Testis (tissue), 3 donors: ENCODE measurements around the gene SLC16A8. TPM values are rescaled to one million over a fixed set of nuclear protein-coding genes. Genes with fewer than 3 reads are reported as not detected.

Source experiments
- DNase-seq: peaks from one replicate; pipeline ENCODE4 v3.0.0-alpha.2; 2019
- H3K27ac ChIP-seq, 2 donors: fragments of 200-600 bp; sonication (generic); one replicate each; pipeline ENCODE4 v1.5.1; 2019
- H3K27me3 ChIP-seq: fragments of 200-600 bp; sonication (generic); one replicate; pipeline ENCODE4 v1.5.1; 2019
- H3K36me3 ChIP-seq: fragments of 200-600 bp; sonication (generic); one replicate; pipeline ENCODE4 v1.5.1; 2017; ENCODE audit warnings: low read depth; ENCODE audit errors: missing control alignments
- H3K4me1 ChIP-seq: fragments of 200-600 bp; sonication (generic); one replicate; pipeline ENCODE4 v1.5.1; 2019
- H3K4me3 ChIP-seq, 2 donors: fragments of 200-600 bp; sonication (generic); one replicate each; pipeline ENCODE4 v1.5.1; 2017 to 2019
- H3K9me3 ChIP-seq: fragments of 200-600 bp; sonication (generic); one replicate; pipeline ENCODE4 v1.5.1; 2017
- CTCF ChIP-seq, 3 experiments: fragments of 450-650 bp in 2 of 3; fragments of 200-600 bp in 1 of 3; sonication (generic) in 1 of 3; IDR thresholded peaks; one replicate each; pipeline ENCODE4 v1.5.1; 2016 to 2019; ENCODE audit warnings: antibody characterized with exemption in 3 of 3, mild to moderate bottlenecking in 2 of 3, moderate library complexity in 1 of 3
- POLR2A ChIP-seq: fragments of 450-650 bp; IDR thresholded peaks from one replicate; pipeline ENCODE4 v1.6.1; 2017; ENCODE audit warnings: antibody characterized with exemption, mild to moderate bottlenecking, moderate library complexity
- WGBS, 2 donors: methylation state at CpG; one replicate each; pipeline ENCODE4 v1.1.5; 2018; 5-methylcytosine and 5-hydroxymethylcytosine counted together
- intact Hi-C: fragments of 100-400 bp; cut with DNase I; formaldehyde crosslinking; loops from one replicate; pipeline ENCODE4 v1.15.1; 2023; ENCODE audit warnings: low total_unique reads
- polyA plus RNA-seq: library from polyadenylated mRNA; stranded (reverse); fragments of 350-450 nt; fragmentation: Illumina TruSeq; extraction: RNeasy Lipid Tissue Mini Kit (QIAGEN cat#74804); gene quantifications from one replicate; pipeline ENCODE4 v1.2.3, GENCODE V29; 2014; ENCODE audit warnings: low read depth, low replicate concordance; ENCODE audit not compliant: insufficient read depth
- total RNA-seq, 2 donors: library from RNA; depleted of rRNA; stranded (reverse); fragments of >200 nt; gene quantifications; one replicate each; pipeline ENCODE4 v1.2.3, GENCODE V29; 2016

Gene SLC16A8
- total and polyA plus RNA-seq, 3 donors from 2014 or later, result 1.6 to 2.4 (median 2.0) TPM

DNA sequence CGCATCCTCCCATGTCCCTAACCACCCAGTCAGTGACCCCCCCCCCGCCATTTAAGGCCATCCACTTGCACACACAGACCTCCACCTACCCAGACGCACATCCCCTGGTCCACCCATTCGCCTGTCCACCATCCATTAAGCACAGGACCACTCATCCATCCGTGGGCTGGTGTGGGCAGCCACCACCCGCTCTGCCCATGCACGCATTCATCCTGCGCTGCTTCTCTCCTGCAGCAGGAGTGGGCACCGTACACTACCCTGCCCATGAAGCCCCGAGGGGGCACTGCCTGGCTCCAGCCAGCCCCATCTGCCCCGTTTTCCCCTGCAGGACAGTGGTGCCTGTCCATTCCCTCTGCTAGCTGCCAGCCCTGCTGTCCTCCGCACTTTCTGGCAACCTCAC is 3.9 kb upstream of the SLC16A8 start:
- Histone ChIP-seq H3K27me3 (no peaks in the 10 kb centered on the region), H3K27ac (no peak overlapping the region), H3K4me3 (no peak overlapping the region), H3K36me3 (no peaks in the 10 kb centered on the region), H3K9me3 (no peaks in the 10 kb centered on the region), H3K4me1 (peaks cover 7% of the 10 kb centered on the region)
- WGBS, 2 donors, result 82 to 89% methylated on average over 7 to 12 of the region's 12 CpGs
- TF ChIP-seq POLR2A (no peak), CTCF (IDR thresholded peaks at IDR 0.05) (no peak)
- no peak for DNase-seq
- intact Hi-C loops, result no loop called here

DNA sequence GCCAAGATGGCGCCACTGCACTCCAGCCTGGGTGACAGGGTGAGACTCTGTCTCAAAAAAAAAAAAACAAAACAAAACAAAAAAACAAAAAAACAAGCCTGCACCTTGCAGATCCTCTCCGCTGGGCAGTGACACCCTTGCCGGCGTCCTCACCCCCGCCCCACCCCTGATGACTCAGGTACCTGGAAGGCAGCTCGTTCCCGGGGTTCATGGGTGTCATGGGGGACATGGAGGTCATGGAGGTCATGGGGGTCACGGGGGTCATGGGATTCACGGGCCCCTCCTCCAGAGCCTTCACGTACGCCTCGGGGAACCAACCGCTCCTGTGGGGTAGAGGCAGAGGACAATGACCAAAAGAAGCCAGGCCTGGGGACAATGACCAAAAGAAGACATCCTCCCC is 3.0 kb upstream of the SLC16A8 start:
- no peak overlapping the region for H3K27ac ChIP-seq
- no peak for DNase-seq
- no peaks in the 10 kb centered on the region for H3K27me3 ChIP-seq
- H3K36me3 ChIP-seq, result no peaks in the 10 kb centered on the region
- H3K4me3 ChIP-seq, result no peak overlapping the region
- WGBS, 2 donors, result 88 to 90% methylated on average over 10 to 13 of the region's 13 CpGs
- peaks cover 14% of the 10 kb centered on the region for H3K4me1 ChIP-seq
- no peak for TF ChIP-seq CTCF (IDR thresholded peaks at IDR 0.05)
- no peak for TF ChIP-seq POLR2A
- intact Hi-C loops, result no loop called here
- no peaks in the 10 kb centered on the region for H3K9me3 ChIP-seq

DNA sequence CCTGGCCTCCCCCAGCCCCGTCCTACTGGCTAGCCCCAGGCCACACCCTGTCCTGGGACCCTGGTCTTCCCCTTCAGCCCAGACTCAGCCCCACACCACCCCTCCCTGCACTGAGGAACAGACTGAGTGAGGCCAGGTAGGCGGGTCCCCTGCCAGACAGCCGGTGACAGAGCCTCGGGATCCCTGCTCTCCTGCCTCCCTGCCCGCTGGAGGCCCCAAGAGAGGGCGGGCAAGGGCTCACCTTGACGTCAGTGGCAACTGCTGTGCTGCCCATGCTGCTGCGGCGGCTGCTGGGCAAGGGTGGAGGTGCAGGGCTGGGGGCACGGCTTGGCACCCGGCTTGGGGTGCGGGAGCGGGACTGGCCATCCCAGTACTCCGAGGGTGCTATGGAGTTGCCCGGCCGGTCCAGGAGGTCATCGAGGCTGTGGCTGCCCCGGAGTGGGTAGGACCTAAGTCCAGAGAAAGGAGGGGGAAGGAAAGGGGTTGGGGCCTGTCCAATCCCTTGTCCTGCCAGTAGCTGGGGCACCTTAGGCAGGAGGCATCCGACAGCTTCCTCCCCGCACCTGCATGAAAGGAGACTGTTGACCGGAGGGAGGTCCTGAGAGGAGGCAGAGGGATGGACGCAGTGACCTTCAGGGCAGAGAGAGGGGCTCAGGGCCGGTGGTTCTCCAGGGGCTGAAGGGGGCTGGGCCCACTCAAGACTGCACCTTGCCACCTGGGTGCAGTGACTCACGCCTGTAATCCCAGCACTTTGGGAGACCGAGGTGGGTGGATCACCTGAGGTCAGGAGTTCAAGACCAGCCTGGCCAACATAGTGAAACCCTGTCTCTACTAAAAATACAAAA is 2.2 kb upstream of the SLC16A8 start:
- Histone ChIP-seq H3K9me3 (no peaks in the 10 kb centered on the region), H3K36me3 (no peaks in the 10 kb centered on the region), H3K4me1 (peaks cover 19% of the 10 kb centered on the region), H3K27ac (no peak overlapping the region), H3K27me3 (no peaks in the 10 kb centered on the region), H3K4me3 (no peak overlapping the region)
- intact Hi-C loops, result no loop called here
- WGBS, 2 donors, result 93 to 96% methylated on average over 15 to 25 of the region's 25 CpGs
- TF ChIP-seq POLR2A (no peak), CTCF (IDR thresholded peaks at IDR 0.05) (no peak)
- no peak for DNase-seq

- no peak overlapping the region for H3K4me3 ChIP-seq
- H3K9me3 ChIP-seq, result no peaks in the 10 kb centered on the region
- DNase-seq, result no peak
- TF ChIP-seq POLR2A, result no peak
- no peak for TF ChIP-seq CTCF (IDR thresholded peaks at IDR 0.05)
- intact Hi-C loops, result no loop called here
- H3K27ac ChIP-seq, result no peak overlapping the region
- H3K4me1 ChIP-seq, result peaks cover 25% of the 10 kb centered on the region
- 75 to 76% methylated on average over 4 to 5 of the region's 5 CpGs for WGBS, 2 donors
- no peaks in the 10 kb centered on the region for H3K27me3 ChIP-seq
- H3K36me3 ChIP-seq, result no peaks in the 10 kb centered on the region
These were observed 1.5 kb upstream of the SLC16A8 start for GRCh38 chr22:38085501-38085900.

DNA sequence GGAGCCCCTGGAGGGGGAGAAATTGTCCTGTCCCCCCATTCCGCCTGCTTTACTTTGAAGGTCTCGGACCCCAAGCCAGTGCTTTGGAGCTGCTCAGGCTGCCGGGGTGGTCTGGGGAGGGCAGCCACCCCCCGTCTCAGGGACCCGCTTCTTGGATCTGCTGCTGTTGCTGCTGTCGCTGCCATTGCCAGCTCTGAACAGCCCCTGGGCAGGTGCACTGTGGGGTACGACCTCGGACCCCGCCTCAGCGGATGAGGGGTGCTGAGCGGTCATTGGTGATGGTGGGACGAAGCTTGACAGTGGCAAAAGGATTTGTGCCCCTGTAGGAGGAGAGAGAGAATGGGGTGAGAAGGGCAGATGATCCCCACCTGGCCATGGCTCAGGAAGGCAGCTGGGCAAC is 1.1 kb upstream of the SLC16A8 start:
- Histone ChIP-seq H3K9me3 (no peaks in the 10 kb centered on the region), H3K36me3 (no peaks in the 10 kb centered on the region), H3K27ac (no peak overlapping the region), H3K27me3 (no peaks in the 10 kb centered on the region), H3K4me1 (peaks cover 25% of the 10 kb centered on the region), H3K4me3 (no peak overlapping the region)
- no peak for DNase-seq
- WGBS, 2 donors, result 90 to 95% methylated on average over 12 of the region's 12 CpGs
- no peak for TF ChIP-seq CTCF (IDR thresholded peaks at IDR 0.05)
- intact Hi-C loops, result no loop called here
